Right atrium auricular region (tissue), 2 donors: Measurements from ENCODE around the gene INSYN2A. TPM values are rescaled to one million over a fixed set of nuclear protein-coding genes. Genes with fewer than 3 reads are reported as not detected.
A peak's percentile ranks its signal among the peaks of the same experiment; 100 is the strongest.

Source experiments
- DNase-seq: peaks from one replicate; pipeline ENCODE4 v3.0.0-alpha.2; 2019; ENCODE audit warnings: low spot score
- H3K27ac ChIP-seq, 2 donors: fragments of 200-600 bp; sonication (generic); 1 replicate in 1 of 2; 2 replicates in 1 of 2; pipeline ENCODE4 v1.5.1; 2016 to 2019
- H3K27me3 ChIP-seq, 2 donors: fragments of 200-600 bp; sonication (generic); one replicate each; pipeline versions ENCODE4 v1.5.1 to v1.6.0; 2017 to 2019
- H3K36me3 ChIP-seq: fragments of 200-600 bp; sonication (generic); one replicate; pipeline ENCODE4 v1.5.1; 2016
- H3K4me1 ChIP-seq, 2 donors: fragments of 200-600 bp; sonication (generic); one replicate each; pipeline versions ENCODE4 v1.5.1 to v1.6.0; 2017 to 2019
- H3K4me3 ChIP-seq, 2 donors: fragments of 200-600 bp; sonication (generic); 1 replicate in 1 of 2; 2 replicates in 1 of 2; pipeline ENCODE4 v1.5.1; 2017 to 2019; ENCODE audit warnings: mild to moderate bottlenecking in 1 of 2, moderate library complexity in 1 of 2
- H3K9me3 ChIP-seq, 2 donors: fragments of 200-600 bp; sonication (generic); one replicate each; pipeline ENCODE4 v1.5.1; 2019
- CTCF ChIP-seq, 2 donors: fragments of 200-600 bp; sonication (generic); IDR thresholded peaks; one replicate each; pipeline ENCODE4 v1.5.1; 2019; ENCODE audit warnings: antibody characterized with exemption in 2 of 2
- total RNA-seq, 2 donors: library from RNA; depleted of rRNA; stranded (reverse); fragments of >200 nt; gene quantifications; one replicate each; pipeline ENCODE4 v1.1.0, GENCODE V29; 2016

The INSYN2A gene
- total RNA-seq, 2 donors from 2014 or later: 0.11 TPM; not detected in 1

- Histone ChIP-seq H3K27ac (no peak overlapping the region), H3K9me3 (no peaks in the 10 kb centered on the region), H3K27me3 (no peaks in the 10 kb centered on the region), H3K36me3 (no peaks in the 10 kb centered on the region), H3K4me1 (peaks cover 0 to 9% of the 10 kb centered on the region in 2 donors), H3K4me3 (no peak overlapping the region)
- no peak for DNase-seq
- TF ChIP-seq CTCF (IDR thresholded peaks at IDR 0.05): no peak
Observed at GRCh38 chr10:127200646-127201045, 4.3 kb upstream of the INSYN2A start.

- no peaks in the 10 kb centered on the region for H3K9me3 ChIP-seq
- H3K27ac ChIP-seq: no peak overlapping the region
- no peak for TF ChIP-seq CTCF (IDR thresholded peaks at IDR 0.05)
- no peaks in the 10 kb centered on the region for H3K27me3 ChIP-seq
- H3K36me3 ChIP-seq: no peaks in the 10 kb centered on the region
- H3K4me3 ChIP-seq: no peak overlapping the region
- H3K4me1 ChIP-seq: peaks cover 0 to 23% of the 10 kb centered on the region in 2 donors
- DNase-seq: no peak
Observed at GRCh38 chr10:127198721-127199120, 2.3 kb upstream of the INSYN2A start.

DNA sequence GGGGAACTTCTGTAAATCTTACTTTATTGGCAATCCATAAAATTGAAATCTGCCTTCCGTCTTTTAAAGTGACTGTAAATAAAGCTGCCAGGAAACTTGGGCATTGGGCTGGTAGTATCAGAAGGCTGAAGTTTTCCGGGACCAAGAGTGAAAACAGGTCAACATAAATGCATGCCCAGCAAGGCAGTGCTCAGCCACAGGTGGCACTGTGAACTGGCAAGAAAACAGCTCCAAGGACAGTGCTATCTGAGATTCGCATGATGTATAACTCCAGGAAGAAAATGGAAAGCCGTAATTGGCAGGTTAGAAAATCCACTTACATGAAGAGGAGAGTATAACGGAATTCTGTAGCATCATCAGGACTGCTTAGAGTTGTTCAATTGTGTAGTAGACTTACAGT lies 1.9 kb upstream of the INSYN2A start:
- Histone ChIP-seq H3K27me3 (no peaks in the 10 kb centered on the region), H3K9me3 (no peaks in the 10 kb centered on the region), H3K4me3 (no peak overlapping the region), H3K27ac (no peak overlapping the region), H3K36me3 (no peaks in the 10 kb centered on the region), H3K4me1 (peaks cover 0 to 23% of the 10 kb centered on the region in 2 donors)
- no peak for TF ChIP-seq CTCF (IDR thresholded peaks at IDR 0.05)
- no peak for DNase-seq

DNA sequence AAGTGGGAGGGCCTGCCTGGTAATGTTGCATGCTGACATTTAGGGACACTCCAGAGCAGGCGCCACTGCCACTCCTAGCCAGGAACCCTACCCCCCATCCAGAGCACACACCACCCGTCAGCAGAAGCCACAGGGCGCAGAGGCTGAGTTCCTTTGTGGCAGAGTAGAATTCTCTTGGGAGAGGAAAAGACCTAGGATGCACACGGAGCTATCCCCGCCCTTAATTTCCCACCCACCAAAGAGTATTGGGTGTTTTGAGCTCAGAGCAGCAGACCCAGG lies 702 bp upstream of the INSYN2A start:
- Histone ChIP-seq H3K9me3 (no peaks in the 10 kb centered on the region), H3K27ac (no peak overlapping the region), H3K36me3 (no peaks in the 10 kb centered on the region), H3K27me3 (no peaks in the 10 kb centered on the region), H3K4me1 (peaks cover 0 to 23% of the 10 kb centered on the region in 2 donors), H3K4me3 (peak overlapping the region in 1 of 2 donors; percentile 50)
- no peak for DNase-seq
- TF ChIP-seq CTCF (IDR thresholded peaks at IDR 0.05): no peak

DNA sequence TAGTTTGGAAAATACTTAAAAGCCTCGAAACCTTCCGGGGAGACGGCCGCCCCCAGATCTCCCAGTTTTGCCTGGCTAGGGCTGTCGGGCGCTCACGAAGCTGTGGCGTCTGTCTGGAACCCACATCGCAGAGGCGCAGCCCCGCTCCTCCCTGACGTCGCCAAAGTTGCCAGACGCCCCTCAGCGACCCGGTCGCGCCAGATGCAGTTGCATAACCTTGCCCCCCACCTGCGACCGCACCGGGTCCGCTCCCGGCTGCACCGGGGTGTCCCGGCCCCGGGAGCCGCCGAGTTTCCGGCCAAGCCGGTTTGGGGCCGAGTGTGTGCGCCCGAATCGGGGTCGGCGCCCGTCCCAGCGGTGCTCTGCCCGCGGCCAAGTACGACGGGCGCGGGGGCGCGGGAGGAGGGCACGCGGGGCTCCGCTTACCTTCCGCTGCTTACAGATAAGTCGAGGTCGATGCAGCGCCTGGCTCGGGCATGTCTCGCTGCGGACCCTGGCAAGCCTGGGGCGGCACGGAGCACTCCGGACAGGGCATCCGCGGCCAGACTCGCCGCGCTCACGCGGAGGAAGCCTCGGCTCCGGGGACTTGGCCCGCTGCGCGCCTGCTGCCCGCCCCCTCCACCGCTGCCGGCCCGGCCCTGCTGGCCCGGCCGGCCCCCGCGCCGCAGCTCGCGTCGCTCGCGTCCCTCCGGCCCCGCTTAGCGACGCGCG lies 665 bp downstream of the INSYN2A start:
- H3K4me3 ChIP-seq: peak overlapping the region; percentile 26 to 50
- H3K27me3 ChIP-seq: no peaks in the 10 kb centered on the region
- no peaks in the 10 kb centered on the region for H3K36me3 ChIP-seq
- H3K9me3 ChIP-seq: no peaks in the 10 kb centered on the region
- H3K27ac ChIP-seq: no peak overlapping the region
- TF ChIP-seq CTCF (IDR thresholded peaks at IDR 0.05): no peak
- no peak for DNase-seq
- H3K4me1 ChIP-seq: peaks cover 0 to 23% of the 10 kb centered on the region in 2 donors

GRCh38 chr10:127195041-127195506 lies 1.3 kb downstream of the INSYN2A start:
- no peaks in the 10 kb centered on the region for H3K36me3 ChIP-seq
- peak overlapping the region in 1 of 2 donors; percentile 50 for H3K4me3 ChIP-seq
- DNase-seq: no peak

More at GRCh38 chr10:127195041-127195506, 1.3 kb downstream of the INSYN2A start:
- H3K4me1 ChIP-seq: peaks cover 0 to 23% of the 10 kb centered on the region in 2 donors
- H3K27me3 ChIP-seq: no peaks in the 10 kb centered on the region
- no peak for TF ChIP-seq CTCF (IDR thresholded peaks at IDR 0.05)
- no peak overlapping the region for H3K27ac ChIP-seq
- no peaks in the 10 kb centered on the region for H3K9me3 ChIP-seq
